GM19397 (cell line): ENCODE data around the gene TTC22.
"Not testable (repeated sequence)": the region's sequence is repeated elsewhere in the genome, so short reads cannot be mapped to it uniquely, and the experiment has no call there.

Source experiments
- ATAC-seq: cut with Tn5 transposase; IDR thresholded peaks from one replicate; pipeline ENCODE4 v1.9.1; 2021; ENCODE audit warnings: mild to moderate bottlenecking, moderate library complexity; ENCODE audit not compliant: unreplicated experiment

Gene TTC22

DNA sequence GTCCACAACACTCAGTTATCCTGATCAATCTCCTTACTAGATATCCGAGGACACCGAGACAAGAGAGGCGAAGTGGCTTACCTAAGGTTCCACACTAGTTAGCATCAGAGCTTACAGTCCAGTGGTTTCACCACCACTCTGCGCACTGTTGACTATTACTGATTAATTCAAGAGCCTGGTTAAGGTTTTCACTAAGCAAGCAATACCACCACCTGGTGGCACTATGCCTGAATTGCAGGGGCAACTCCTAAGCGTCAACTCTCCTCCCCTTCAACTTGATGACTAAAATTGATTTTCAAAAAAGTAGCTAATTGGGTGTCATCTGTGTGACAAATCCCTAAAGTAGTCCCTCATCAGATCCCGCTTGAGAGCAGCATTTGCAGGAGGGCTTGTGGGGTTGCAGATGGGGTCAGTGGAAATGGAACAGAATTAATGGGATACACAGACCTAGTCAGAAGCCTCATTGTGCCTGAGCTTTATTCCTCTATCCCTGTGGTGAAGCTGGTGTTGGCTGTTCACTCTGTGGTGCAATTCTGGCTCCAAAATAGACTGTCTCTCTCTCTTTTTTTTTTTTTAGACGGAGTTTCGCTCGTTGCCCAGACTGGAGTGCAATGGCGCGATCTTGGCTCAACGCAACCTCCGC is 9.1 kb downstream of the TTC22 start:
- ATAC-seq, result no peak

- ATAC-seq, result no peak
Measured at GRCh38 chr1:54788459-54788858, 12.7 kb downstream of the TTC22 start.

DNA sequence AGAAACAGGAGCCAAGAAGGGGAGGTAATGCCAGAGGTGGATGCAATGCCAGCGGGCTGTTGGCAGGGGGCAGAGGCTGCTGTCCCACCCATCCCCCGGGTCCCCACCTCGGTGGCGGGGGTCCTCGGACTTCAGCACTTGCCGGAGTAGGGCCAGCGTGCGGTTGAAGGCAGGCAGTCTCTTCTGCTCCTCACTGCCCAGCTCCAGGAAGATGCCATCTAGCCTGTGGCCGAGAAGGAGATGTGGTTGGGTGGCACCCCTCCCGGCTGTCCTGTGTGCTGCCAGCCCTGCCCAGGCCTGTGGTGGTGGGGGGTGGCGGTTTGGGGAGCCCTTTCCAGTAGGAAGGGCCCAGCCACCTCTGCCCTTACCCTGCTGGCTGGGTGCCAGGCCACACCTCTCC is 13.5 kb downstream of the TTC22 start:
- ATAC-seq, result no peak

GRCh38 chr1:54786778-54787177 is 14.3 kb downstream of the TTC22 start:
- no peak for ATAC-seq

- no peak for ATAC-seq
Measured at GRCh38 chr1:54784066-54784465, 17.1 kb downstream of the TTC22 start.

GRCh38 chr1:54782588-54782987 is 18.5 kb downstream of the TTC22 start:
- ATAC-seq, result no peak

DNA sequence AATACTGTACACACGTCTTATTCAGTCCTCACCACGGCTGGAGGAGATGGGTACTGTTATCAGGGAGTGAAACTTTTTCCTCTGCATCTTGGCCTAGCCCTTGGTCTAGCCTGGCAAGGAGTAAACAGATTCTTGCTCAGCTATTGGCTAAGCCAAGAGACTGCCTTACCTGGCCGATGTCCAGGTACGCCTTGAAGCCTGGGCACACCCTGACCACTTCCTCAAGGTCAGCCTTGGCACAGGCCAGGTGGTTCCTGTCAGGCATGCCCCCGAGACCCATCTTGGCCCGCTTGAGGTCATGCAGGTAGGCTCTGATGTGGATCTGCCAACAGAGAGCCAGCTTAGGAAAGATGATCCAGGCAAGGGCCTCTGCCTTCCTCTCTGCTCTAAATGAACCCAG is 19.0 kb downstream of the TTC22 start:
- ATAC-seq, result no peak

GRCh38 chr1:54781023-54781723 is 19.9 kb downstream of the TTC22 start:
- no peak for ATAC-seq

DNA sequence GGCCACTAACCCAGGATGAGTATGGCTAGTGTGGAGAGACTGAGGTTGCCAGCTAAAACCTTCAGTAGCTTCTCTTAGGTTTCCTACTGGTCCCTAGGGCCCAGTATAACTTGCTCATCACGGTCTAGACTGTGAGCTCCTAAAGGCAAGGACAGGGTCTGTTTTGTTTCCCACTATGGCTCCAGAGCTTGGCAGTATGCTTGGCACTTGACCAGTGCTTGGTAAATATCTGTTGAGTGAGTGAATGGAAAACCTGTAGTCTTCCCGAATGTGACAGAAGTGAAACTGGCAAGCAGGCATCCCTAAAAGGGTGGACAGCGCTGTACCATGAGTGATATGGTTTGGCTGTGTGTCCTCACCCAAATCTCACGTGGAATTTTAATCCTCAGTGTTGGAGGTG is 23.7 kb downstream of the TTC22 start:
- no peak for ATAC-seq

GRCh38 chr1:54777011-54777410 is 24.1 kb downstream of the TTC22 start:
- ATAC-seq, result no peak

DNA sequence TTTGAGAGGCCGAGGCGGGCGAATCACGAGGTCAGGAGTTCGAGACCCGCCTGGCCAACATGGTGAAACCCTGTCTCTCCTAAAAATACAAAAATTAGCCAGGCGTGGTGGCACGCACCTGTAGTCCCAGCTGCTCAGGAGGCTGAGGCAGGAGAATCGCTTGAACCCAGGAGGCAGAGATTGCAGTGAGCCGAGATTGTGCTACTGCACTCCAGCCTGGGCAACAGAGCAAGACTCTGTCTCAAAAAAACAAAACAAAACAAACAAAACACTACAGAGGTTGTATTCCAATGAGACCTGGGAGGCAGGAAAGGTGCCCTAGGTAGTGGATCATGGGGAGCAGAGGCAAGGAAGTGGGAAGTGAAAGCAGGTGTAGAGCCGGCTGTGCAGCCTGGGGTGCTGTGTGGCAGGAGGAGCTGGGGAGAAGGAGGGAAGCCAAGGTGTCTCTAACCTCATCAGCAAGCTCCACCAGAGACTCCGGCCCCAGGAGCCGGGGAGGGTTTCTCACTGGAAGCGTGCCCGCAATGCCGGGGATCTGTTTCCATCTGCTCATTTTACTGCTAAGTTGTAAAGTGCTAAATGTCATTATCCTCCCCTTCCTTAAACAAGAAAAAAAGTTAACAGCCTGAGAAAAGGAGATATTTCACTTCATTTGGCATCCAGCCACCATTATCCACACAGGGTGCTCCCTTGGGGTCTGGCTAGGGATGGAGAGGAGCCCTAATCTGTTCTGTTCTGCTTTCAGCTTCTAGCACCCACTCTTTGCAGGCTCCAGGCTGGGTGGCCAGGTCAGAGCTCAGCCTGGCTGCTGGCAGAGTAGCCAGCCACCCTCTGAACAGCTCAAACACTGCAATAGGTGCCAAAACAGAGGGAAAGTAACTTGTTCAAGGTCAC is 25.0 kb downstream of the TTC22 start:
- not testable (repeated sequence) for ATAC-seq

GRCh38 chr1:54774820-54775498 is 26.2 kb downstream of the TTC22 start:
- ATAC-seq, result no peak

- ATAC-seq, result no peak
Measured at GRCh38 chr1:54772951-54773350, 28.2 kb downstream of the TTC22 start.

DNA sequence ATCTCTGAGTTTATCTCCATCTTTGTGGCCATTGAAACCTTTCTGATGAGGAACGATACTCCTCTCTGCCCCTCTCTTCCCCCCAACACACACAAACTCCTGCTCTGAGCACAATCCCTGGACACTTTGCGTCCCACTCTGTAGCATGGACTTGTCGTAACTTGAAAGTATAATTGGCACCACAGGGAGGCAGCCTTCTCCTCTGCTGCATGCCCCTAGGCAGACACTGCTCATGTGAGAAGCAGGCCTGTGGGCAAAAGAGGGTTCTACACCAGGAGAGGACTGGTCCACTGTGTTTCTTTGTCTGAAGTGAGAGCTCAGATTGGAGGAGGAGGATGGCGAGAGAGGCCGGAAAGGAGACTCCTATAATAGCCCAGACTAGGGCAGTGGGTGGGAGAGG is 33.0 kb downstream of the TTC22 start:
- ATAC-seq, result no peak

GRCh38 chr1:54767526-54767925 is 33.6 kb downstream of the TTC22 start:
- no peak for ATAC-seq

DNA sequence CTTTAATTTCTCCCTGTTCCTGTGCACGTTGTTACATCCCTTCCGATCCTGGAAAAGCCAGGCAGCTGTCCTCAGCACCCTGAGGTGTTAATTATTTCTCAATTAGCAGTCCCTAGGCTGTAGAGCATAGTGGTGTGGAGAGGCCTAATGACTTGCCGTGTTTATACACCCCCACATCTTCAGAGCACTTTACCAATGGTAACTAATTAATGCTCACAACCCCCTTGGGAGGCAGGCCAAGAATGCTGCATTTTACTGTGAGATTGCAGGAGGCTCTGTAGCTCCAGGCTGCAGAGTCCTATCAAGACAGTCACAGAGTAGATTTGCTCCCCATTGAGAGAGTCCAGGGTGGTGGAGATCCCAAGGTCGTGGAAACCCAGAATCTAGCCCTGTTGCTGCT is 34.4 kb downstream of the TTC22 start:
- ATAC-seq, result no peak

DNA sequence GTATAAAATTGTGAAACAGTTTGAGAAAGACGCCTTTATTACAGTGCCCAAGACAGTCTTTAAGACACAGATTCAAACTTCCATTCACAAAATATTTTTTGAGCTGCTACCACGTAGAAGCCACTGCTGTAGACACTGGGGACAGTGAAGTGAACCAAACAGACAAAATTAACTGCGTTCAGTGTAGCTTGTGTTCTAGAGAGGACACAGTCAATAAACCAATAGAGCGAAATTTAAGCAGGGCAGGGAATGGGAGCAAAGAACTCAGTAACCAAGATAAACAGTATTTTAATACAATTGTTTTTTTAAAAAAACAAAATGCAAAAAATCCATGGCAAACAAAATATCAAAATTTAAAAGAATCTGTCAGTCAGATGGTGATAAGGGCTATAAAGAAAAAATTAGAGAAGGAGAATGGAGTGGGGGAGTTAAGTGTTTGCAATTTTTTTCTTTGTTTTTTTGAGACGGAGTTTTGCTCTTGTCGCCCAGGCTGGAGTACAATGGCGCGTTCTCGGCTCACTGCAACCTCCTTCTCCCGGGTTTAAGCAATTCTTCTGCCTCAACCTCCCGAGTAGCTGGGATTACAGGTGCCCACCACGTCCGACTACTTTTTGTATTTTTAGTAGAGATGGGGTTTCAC is 36.1 kb downstream of the TTC22 start:
- peak; percentile 1 for ATAC-seq

- ATAC-seq, result peak; percentile 97
Measured at GRCh38 chr1:54764133-54764921, 36.8 kb downstream of the TTC22 start, which contains the start of gene PARS2. PARS2 (minus strand) TSS chr1:54764523; CDS start chr1:54759161, 5,362 bp downstream.

GRCh38 chr1:54763816-54764132 is 37.3 kb downstream of the TTC22 start:
- no peak for ATAC-seq
